CD8-positive, alpha-beta memory T cell (primary cell): Measurements from ENCODE around the gene VPS16. TPM values are rescaled to one million over a fixed set of nuclear protein-coding genes. Genes with fewer than 3 reads are reported as not detected.

ENCODE experiments used
- CTCF ChIA-PET: fragments of 350-600 bp; sonication (Branson Sonifier 250); formaldehyde crosslinking; loops from one replicate; lab custom pipeline; 2021; ENCODE audit warnings: antibody characterized with exemption; lab: Charles Lee
- POLR2A ChIA-PET: fragments of 350-600 bp; sonication (Branson Sonifier 250); formaldehyde crosslinking; loops from one replicate; lab custom pipeline; 2021; ENCODE audit warnings: antibody characterized with exemption; lab: Charles Lee
- DNase-seq, 5 donors: peaks; one replicate each; pipeline versions ENCODE4 v3.0.0 to v3.0.0-alpha.2; 2020 to 2022; ENCODE audit warnings: mixed read lengths in 1 of 5
- H3K27ac ChIP-seq: one replicate; pipeline ENCODE4 v1.7.0; 2013; ENCODE audit warnings: low read depth, mild to moderate bottlenecking, low read length, moderate library complexity
- H3K27me3 ChIP-seq: 2 replicates; pipeline ENCODE4 v1.7.0; 2013; ENCODE audit warnings: low read length, mild to moderate bottlenecking; ENCODE audit not compliant: insufficient read depth, poor library complexity, severe bottlenecking
- H3K36me3 ChIP-seq: 2 replicates; pipeline ENCODE4 v1.7.0; 2013; ENCODE audit warnings: mild to moderate bottlenecking, low read length, moderate library complexity; ENCODE audit not compliant: insufficient read depth
- H3K4me1 ChIP-seq: 2 replicates; pipeline ENCODE4 v1.7.0; 2013; ENCODE audit warnings: mild to moderate bottlenecking, low read length, moderate library complexity; ENCODE audit not compliant: insufficient read depth
- H3K4me3 ChIP-seq: 2 replicates; pipeline ENCODE4 v1.7.0; 2013; ENCODE audit warnings: mild to moderate bottlenecking, low read length
- H3K9me3 ChIP-seq: 2 replicates; pipeline ENCODE4 v1.7.0; 2013; ENCODE audit warnings: mild to moderate bottlenecking, low read length
- H3K27ac Mint-ChIP-seq, 8 donors: one replicate each; pipeline ENCODE4 v1.8.0; 2020 to 2021; ENCODE audit warnings: mixed read lengths in 8 of 8, mild to moderate bottlenecking in 6 of 8, inconsistent platforms in 3 of 8, moderate library complexity in 3 of 8
- H3K27me3 Mint-ChIP-seq, 2 donors: one replicate each; pipeline ENCODE4 v1.8.0; 2020 to 2021; ENCODE audit warnings: mixed read lengths in 2 of 2, mild to moderate bottlenecking in 1 of 2, moderate library complexity in 1 of 2
- H3K36me3 Mint-ChIP-seq, 3 donors: one replicate each; pipeline ENCODE4 v1.8.0; 2020 to 2021; ENCODE audit warnings: mixed read lengths in 3 of 3, inconsistent platforms in 1 of 3, mild to moderate bottlenecking in 1 of 3
- H3K4me1 Mint-ChIP-seq, 3 donors: one replicate each; pipeline ENCODE4 v1.8.0; 2020 to 2021; ENCODE audit warnings: mixed read lengths in 3 of 3, inconsistent platforms in 1 of 3, mild to moderate bottlenecking in 1 of 3
- H3K4me3 Mint-ChIP-seq, 7 donors: one replicate each; pipeline ENCODE4 v1.8.0; 2020 to 2021; ENCODE audit warnings: mixed read lengths in 7 of 7, mild to moderate bottlenecking in 6 of 7, moderate library complexity in 4 of 7, inconsistent platforms in 2 of 7
- H3K9me3 Mint-ChIP-seq, 5 donors: one replicate each; pipeline ENCODE4 v1.8.0; 2020 to 2022; ENCODE audit warnings: mixed read lengths in 5 of 5, mild to moderate bottlenecking in 3 of 5, moderate library complexity in 2 of 5, inconsistent platforms in 1 of 5
- polyA plus RNA-seq: library from polyadenylated mRNA; unstranded; fragments of 300-500 nt; fragmentation: Illumina TruSeq; gene quantifications from one replicate; pipeline ENCODE4 v1.2.3, GENCODE V29; 2021
- total RNA-seq, 2 experiments: library from RNA; stranded (reverse); gene quantifications; one replicate each; pipeline ENCODE4 v1.2.3, GENCODE V29; 2021

VPS16 gene
- total and polyA plus RNA-seq, 3 experiments from 2014 or later, result 40.1 to 49.1 (median 47.8) TPM

GRCh38 chr20:2873747-2874041, 33.1 kb downstream of the VPS16 start:
- H3K4me1 Mint-ChIP-seq, result peaks cover 46 to 55% (median 52%) of the 10 kb centered on the region in 3 donors
- peak overlapping the region; percentile 87 to 94 (median 92) for H3K4me3 Mint-ChIP-seq
- H3K9me3 ChIP-seq, result no peaks in the 10 kb centered on the region
- peak; percentile 62 to 79 (median 69) for DNase-seq
- peak overlapping the region; percentile 83 for H3K4me3 ChIP-seq
- no peaks in the 10 kb centered on the region for H3K27me3 Mint-ChIP-seq
- POLR2A ChIA-PET, result interaction anchor here (0.9 to 1.4 kb wide), 2 partner anchors 14 to 33 kb away, joined by 3 to 8 read pairs; partner anchors contain the start of genes PCED1A and VPS16
- peaks cover 0 to 12% (median 2%) of the 10 kb centered on the region in 3 donors for H3K36me3 Mint-ChIP-seq
- H3K27me3 ChIP-seq, result no peaks in the 10 kb centered on the region
- H3K4me1 ChIP-seq, result peaks cover 39% of the 10 kb centered on the region
- no peaks in the 10 kb centered on the region for H3K36me3 ChIP-seq
- peak overlapping the region; percentile 76 for H3K27ac ChIP-seq
- no peaks in the 10 kb centered on the region for H3K9me3 Mint-ChIP-seq
- CTCF ChIA-PET, result interaction anchor here (1.2 to 1.5 kb wide), 2 partner anchors 9 to 75 kb away, joined by 3 to 4 read pairs; no protein-coding TSS in a partner anchor
- H3K27ac Mint-ChIP-seq, result peak overlapping the region; percentile 37 to 81 (median 72)

- peaks cover 50 to 61% (median 58%) of the 10 kb centered on the region in 3 donors for H3K4me1 Mint-ChIP-seq
- H3K36me3 Mint-ChIP-seq, result peaks cover 0 to 12% (median 5%) of the 10 kb centered on the region in 3 donors
- no peaks in the 10 kb centered on the region for H3K27me3 ChIP-seq
- H3K9me3 Mint-ChIP-seq, result no peaks in the 10 kb centered on the region
- H3K27ac ChIP-seq, result peak overlapping the region; percentile 76
- no peaks in the 10 kb centered on the region for H3K27me3 Mint-ChIP-seq
- H3K4me3 Mint-ChIP-seq, result peak overlapping the region; percentile 81 to 94 (median 90)
- no peaks in the 10 kb centered on the region for H3K9me3 ChIP-seq
- peak overlapping the region; percentile 37 to 81 (median 72) for H3K27ac Mint-ChIP-seq
- H3K36me3 ChIP-seq, result no peaks in the 10 kb centered on the region
- H3K4me3 ChIP-seq, result peak overlapping the region; percentile 83
- POLR2A ChIA-PET, result no interaction called here
- H3K4me1 ChIP-seq, result peaks cover 39% of the 10 kb centered on the region
- DNase-seq, result no peak
- CTCF ChIA-PET, result no interaction called here
Measured at GRCh38 chr20:2874456-2874855, 33.9 kb downstream of the VPS16 start.

GRCh38 chr20:2875690-2876203, 35.2 kb downstream of the VPS16 start:
- Histone ChIP-seq H3K27me3 (no peaks in the 10 kb centered on the region), H3K27ac (no peak overlapping the region), H3K36me3 (no peaks in the 10 kb centered on the region), H3K4me1 (peaks cover 38% of the 10 kb centered on the region), H3K9me3 (no peaks in the 10 kb centered on the region), H3K4me3 (no peak overlapping the region)
- Mint-ChIP-seq H3K4me1 (peaks cover 57 to 73% (median 67%) of the 10 kb centered on the region in 3 donors), H3K27ac (peak overlapping the region in 6 of 8 donors; percentile 29 to 87 (median 37)), H3K4me3 (peak overlapping the region; percentile 38 to 94 (median 62)), H3K27me3 (no peaks in the 10 kb centered on the region), H3K9me3 (no peaks in the 10 kb centered on the region), H3K36me3 (peaks cover 0 to 18% (median 5%) of the 10 kb centered on the region in 3 donors)
- CTCF ChIA-PET, result interaction anchor here (1.0 kb wide), 1 partner anchor 9 kb away, joined by 3 read pairs; no protein-coding TSS in a partner anchor
- POLR2A ChIA-PET, result no interaction called here
- no peak for DNase-seq

- no peak for DNase-seq
- no peak overlapping the region for H3K27ac ChIP-seq
- Mint-ChIP-seq H3K4me1 (peaks cover 54 to 77% (median 70%) of the 10 kb centered on the region in 3 donors), H3K36me3 (peaks cover 0 to 17% (median 5%) of the 10 kb centered on the region in 3 donors), H3K9me3 (no peaks in the 10 kb centered on the region), H3K27me3 (no peaks in the 10 kb centered on the region), H3K27ac (peak overlapping the region in 2 of 8 donors; percentile 5 to 23), H3K4me3 (no peak overlapping the region)
- ChIA-PET CTCF (interaction anchor here (1.0 to 2.1 kb wide), 2 partner anchors 17 to 126 kb away, joined by 3 to 4 read pairs; no protein-coding TSS in a partner anchor), POLR2A (no interaction called here)
- peaks cover 23% of the 10 kb centered on the region for H3K4me1 ChIP-seq
- no peaks in the 10 kb centered on the region for H3K27me3 ChIP-seq
- no peak overlapping the region for H3K4me3 ChIP-seq
- no peaks in the 10 kb centered on the region for H3K36me3 ChIP-seq
- H3K9me3 ChIP-seq, result no peaks in the 10 kb centered on the region
Measured at GRCh38 chr20:2878515-2878914, 38.0 kb downstream of the VPS16 start.

GRCh38 chr20:2879146-2879545, 38.6 kb downstream of the VPS16 start:
- Mint-ChIP-seq H3K27me3 (no peaks in the 10 kb centered on the region), H3K4me1 (peaks cover 58 to 79% (median 76%) of the 10 kb centered on the region in 3 donors), H3K36me3 (peaks cover 0 to 17% (median 5%) of the 10 kb centered on the region in 3 donors), H3K9me3 (no peaks in the 10 kb centered on the region), H3K27ac (peak overlapping the region in 4 of 8 donors; percentile 5 to 38 (median 10)), H3K4me3 (no peak overlapping the region)
- Histone ChIP-seq H3K27me3 (no peaks in the 10 kb centered on the region), H3K27ac (no peak overlapping the region), H3K36me3 (no peaks in the 10 kb centered on the region), H3K9me3 (no peaks in the 10 kb centered on the region), H3K4me3 (no peak overlapping the region), H3K4me1 (peaks cover 27% of the 10 kb centered on the region)
- DNase-seq, result no peak
- POLR2A ChIA-PET, result no interaction called here
- CTCF ChIA-PET, result interaction anchor here (2.1 kb wide), 1 partner anchor 126 kb away, joined by 4 read pairs; no protein-coding TSS in a partner anchor

- POLR2A ChIA-PET, result no interaction called here
- H3K4me1 ChIP-seq, result peaks cover 15% of the 10 kb centered on the region
Measured at GRCh38 chr20:2880650-2881049, 40.1 kb downstream of the VPS16 start.

GRCh38 chr20:2883726-2884637, 43.4 kb downstream of the VPS16 start:
- Mint-ChIP-seq H3K4me1 (peaks cover 56 to 75% (median 71%) of the 10 kb centered on the region in 3 donors), H3K27me3 (no peaks in the 10 kb centered on the region), H3K4me3 (peak overlapping the region in 1 of 7 donors; percentile 2), H3K36me3 (peaks cover 0 to 9% (median 0%) of the 10 kb centered on the region in 3 donors), H3K27ac (peak overlapping the region in 3 of 8 donors; percentile 3 to 47 (median 31)), H3K9me3 (no peaks in the 10 kb centered on the region)
- Histone ChIP-seq H3K4me3 (no peak overlapping the region), H3K4me1 (peaks cover 20% of the 10 kb centered on the region), H3K27me3 (no peaks in the 10 kb centered on the region), H3K9me3 (no peaks in the 10 kb centered on the region), H3K27ac (no peak overlapping the region), H3K36me3 (no peaks in the 10 kb centered on the region)
- ChIA-PET CTCF (interaction anchor here (1.0 kb wide), 1 partner anchor 11 kb away, joined by 4 read pairs; the partner anchor contains the start of gene PTPRA), POLR2A (no interaction called here)
- DNase-seq, result no peak

More at GRCh38 chr20:2880650-2881049, 40.1 kb downstream of the VPS16 start:
- CTCF ChIA-PET, result no interaction called here
- Mint-ChIP-seq H3K4me1 (peaks cover 58 to 79% (median 77%) of the 10 kb centered on the region in 3 donors), H3K27me3 (no peaks in the 10 kb centered on the region), H3K4me3 (no peak overlapping the region), H3K27ac (no peak overlapping the region), H3K9me3 (no peaks in the 10 kb centered on the region), H3K36me3 (peaks cover 0 to 14% (median 5%) of the 10 kb centered on the region in 3 donors)
- Histone ChIP-seq H3K4me3 (no peak overlapping the region), H3K36me3 (no peaks in the 10 kb centered on the region), H3K27me3 (no peaks in the 10 kb centered on the region), H3K9me3 (no peaks in the 10 kb centered on the region), H3K27ac (no peak overlapping the region)
- DNase-seq, result no peak
